ENCODE data around the gene NXPH1. TPM values are rescaled to one million over a fixed set of nuclear protein-coding genes. Genes with fewer than 3 reads are reported as not detected.

The NXPH1 gene
- not detected for total RNA-seq
- under 1 TPM; 0.05 to 0.12 TPM for polyA plus RNA-seq
- long read RNA-seq, donor 1 = 0 reads
- long read RNA-seq, donor 2 = 0 reads
- long read RNA-seq, donor 3 = 0 reads

GRCh38 chr7:8433477-8434289, at the start of gene NXPH1:
NXPH1 (plus strand) TSS chr7:8433609.
- H3K9me3 ChIP-seq = peaks cover 0 to 13% of the 10 kb centered on the region in 2 donors
- peaks cover 5% of the 10 kb centered on the region for H3K4me1 ChIP-seq (ENCODE audit: insufficient read depth)
- intact Hi-C loops (cut with DNase I) = no loop called here
- no peaks in the 10 kb centered on the region for H3K27me3 ChIP-seq
- H3K27ac ChIP-seq = no peak within 1 kb of the TSS
- H3K4me3 ChIP-seq = no peak within 1 kb of the TSS
- no peaks in the 10 kb centered on the region for H3K36me3 ChIP-seq
- no peak for DNase-seq
- WGBS, 3 donors = 0 to 1% (median 1%) methylated on average over 52 to 71 of the region's 71 CpGs
- no peak for TF ChIP-seq EP300 (IDR thresholded peaks at IDR 0.05)
- no peak for TF ChIP-seq CTCF (IDR thresholded peaks at IDR 0.05)
- no peak for TF ChIP-seq POLR2A (IDR thresholded peaks at IDR 0.05)

- Histone ChIP-seq H3K9me3 (no peaks in the 10 kb centered on the region), H3K4me1 (ENCODE audit: insufficient read depth) (no peaks in the 10 kb centered on the region), H3K27ac (no peak overlapping the region), H3K36me3 (no peaks in the 10 kb centered on the region), H3K4me3 (no peak overlapping the region), H3K27me3 (no peaks in the 10 kb centered on the region)
- DNase-seq = no peak
- intact Hi-C loops (cut with DNase I) = no loop called here
- WGBS, 3 donors = 59 to 69% (median 61%) methylated on average over 4 of the region's 4 CpGs
- TF ChIP-seq EP300 (IDR thresholded peaks at IDR 0.05) (no peak), POLR2A (IDR thresholded peaks at IDR 0.05) (no peak), CTCF (IDR thresholded peaks at IDR 0.05) (no peak)
These were observed 48.5 kb upstream of the NXPH1 start for GRCh38 chr7:8384901-8385300.

GRCh38 chr7:8386926-8387550, 46.4 kb upstream of the NXPH1 start:
- Histone ChIP-seq H3K4me3 (no peak overlapping the region), H3K4me1 (ENCODE audit: insufficient read depth) (no peaks in the 10 kb centered on the region), H3K27ac (no peak overlapping the region), H3K36me3 (no peaks in the 10 kb centered on the region), H3K27me3 (no peaks in the 10 kb centered on the region), H3K9me3 (no peaks in the 10 kb centered on the region)
- intact Hi-C loops (cut with DNase I) = no loop called here
- WGBS, 3 donors = 40 to 58% (median 52%) methylated on average over 5 of the region's 5 CpGs
- no peak for TF ChIP-seq CTCF (IDR thresholded peaks at IDR 0.05)
- no peak for TF ChIP-seq EP300 (IDR thresholded peaks at IDR 0.05)
- no peak for TF ChIP-seq POLR2A (IDR thresholded peaks at IDR 0.05)
- DNase-seq = no peak

- H3K27ac ChIP-seq = no peak overlapping the region
- no peak for DNase-seq
- H3K9me3 ChIP-seq = no peaks in the 10 kb centered on the region
- no peaks in the 10 kb centered on the region for H3K4me1 ChIP-seq (ENCODE audit: insufficient read depth)
- no peaks in the 10 kb centered on the region for H3K27me3 ChIP-seq
- 79 to 86% (median 84%) methylated on average over 7 of the region's 7 CpGs for WGBS, 3 donors
- H3K36me3 ChIP-seq = no peaks in the 10 kb centered on the region
- H3K4me3 ChIP-seq = no peak overlapping the region
- intact Hi-C loops (cut with DNase I) = no loop called here
- TF ChIP-seq POLR2A (IDR thresholded peaks at IDR 0.05) = no peak
These were observed 45.7 kb upstream of the NXPH1 start for GRCh38 chr7:8387551-8388256.

All from ovary (tissue), 10 donors.